ENCODE data around the gene P2RX5. TPM values are rescaled to one million over a fixed set of nuclear protein-coding genes. Genes with fewer than 3 reads are reported as not detected.

Gene P2RX5
- total and polyA plus RNA-seq, 10 of the 15 experiments (the other 5 are each of a cell fraction or from before 2014, with no cell fraction given) = 6.9 to 28.8 (median 19.5) TPM

DNA sequence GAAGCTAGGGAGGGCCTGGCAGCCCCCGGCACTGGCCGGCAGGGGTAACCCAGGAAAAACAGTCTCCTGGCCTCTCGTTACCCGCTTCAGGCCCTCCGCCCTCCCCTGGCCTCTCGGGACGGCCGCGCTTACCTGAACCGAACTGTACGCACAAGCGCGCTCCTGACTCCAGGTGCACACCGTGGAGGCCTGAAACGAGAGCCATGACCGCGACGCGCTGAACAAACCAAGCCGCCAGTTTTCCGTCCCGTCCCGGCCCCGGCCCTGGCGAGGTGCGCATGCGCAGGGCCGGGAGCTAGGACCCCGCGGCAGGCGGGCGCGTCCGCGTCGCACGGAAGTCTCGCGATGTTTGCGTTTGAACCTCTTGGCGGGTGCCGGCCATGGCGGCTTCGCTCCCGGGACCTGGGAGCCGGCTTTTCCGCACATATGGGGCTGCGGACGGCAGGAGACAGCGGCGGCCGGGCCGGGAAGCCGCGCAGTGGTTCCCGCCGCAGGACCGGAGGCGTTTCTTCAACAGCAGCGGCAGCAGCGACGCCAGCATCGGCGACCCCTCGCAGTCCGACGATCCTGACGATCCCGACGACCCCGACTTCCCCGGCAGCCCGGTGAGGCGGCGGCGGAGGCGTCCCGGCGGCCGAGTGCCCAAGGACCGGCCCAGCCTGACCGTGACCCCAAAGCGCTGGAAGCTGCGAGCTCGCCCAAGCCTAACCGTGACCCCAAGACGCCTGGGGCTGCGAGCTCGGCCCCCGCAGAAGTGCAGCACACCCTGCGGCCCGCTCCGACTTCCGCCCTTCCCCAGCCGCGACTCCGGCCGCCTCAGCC is 27.8 kb upstream of the P2RX5 start, which contains the start of gene HASPIN (continued):
- TF ChIP-seq TCF12 (IDR thresholded peaks at IDR 0.05; ENCODE audit: low read depth, low read length) = peak; percentile 38; the same call in 1 of the 2 replicates
- TF ChIP-seq RB1 (IDR thresholded peaks at IDR 0.05; ENCODE audit: borderline replicate concordance) = peak; percentile 90
- TF ChIP-seq, protein P1, sequence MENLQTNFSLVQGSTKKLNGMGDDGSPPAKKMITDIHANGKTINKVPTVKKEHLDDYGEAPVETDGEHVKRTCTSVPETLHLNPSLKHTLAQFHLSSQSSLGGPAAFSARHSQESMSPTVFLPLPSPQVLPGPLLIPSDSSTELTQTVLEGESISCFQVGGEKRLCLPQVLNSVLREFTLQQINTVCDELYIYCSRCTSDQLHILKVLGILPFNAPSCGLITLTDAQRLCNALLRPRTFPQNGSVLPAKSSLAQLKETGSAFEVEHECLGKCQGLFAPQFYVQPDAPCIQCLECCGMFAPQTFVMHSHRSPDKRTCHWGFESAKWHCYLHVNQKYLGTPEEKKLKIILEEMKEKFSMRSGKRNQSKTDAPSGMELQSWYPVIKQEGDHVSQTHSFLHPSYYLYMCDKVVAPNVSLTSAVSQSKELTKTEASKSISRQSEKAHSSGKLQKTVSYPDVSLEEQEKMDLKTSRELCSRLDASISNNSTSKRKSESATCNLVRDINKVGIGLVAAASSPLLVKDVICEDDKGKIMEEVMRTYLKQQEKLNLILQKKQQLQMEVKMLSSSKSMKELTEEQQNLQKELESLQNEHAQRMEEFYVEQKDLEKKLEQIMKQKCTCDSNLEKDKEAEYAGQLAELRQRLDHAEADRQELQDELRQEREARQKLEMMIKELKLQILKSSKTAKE (IDR thresholded peaks at IDR 0.05; ENCODE audit: low read depth, poor library complexity, severe bottlenecking) = no peak
- TF ChIP-seq BRCA1 (IDR thresholded peaks at IDR 0.05; ENCODE audit: low read depth, low read length) = peak; percentile 89
- TF ChIP-seq MXI1 (IDR thresholded peaks at IDR 0.05; ENCODE audit: low read depth, low read length) = peak; percentile 93
- TF ChIP-seq, protein P2, sequence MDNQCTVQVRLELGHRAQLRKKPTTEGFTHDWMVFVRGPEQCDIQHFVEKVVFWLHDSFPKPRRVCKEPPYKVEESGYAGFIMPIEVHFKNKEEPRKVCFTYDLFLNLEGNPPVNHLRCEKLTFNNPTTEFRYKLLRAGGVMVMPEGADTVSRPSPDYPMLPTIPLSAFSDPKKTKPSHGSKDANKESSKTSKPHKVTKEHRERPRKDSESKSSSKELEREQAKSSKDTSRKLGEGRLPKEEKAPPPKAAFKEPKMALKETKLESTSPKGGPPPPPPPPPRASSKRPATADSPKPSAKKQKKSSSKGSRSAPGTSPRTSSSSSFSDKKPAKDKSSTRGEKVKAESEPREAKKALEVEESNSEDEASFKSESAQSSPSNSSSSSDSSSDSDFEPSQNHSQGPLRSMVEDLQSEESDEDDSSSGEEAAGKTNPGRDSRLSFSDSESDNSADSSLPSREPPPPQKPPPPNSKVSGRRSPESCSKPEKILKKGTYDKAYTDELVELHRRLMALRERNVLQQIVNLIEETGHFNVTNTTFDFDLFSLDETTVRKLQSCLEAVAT (IDR thresholded peaks at IDR 0.05) = peak; percentile 78; the same call in 1 of the 2 replicates
- peak; percentile 100 for TF ChIP-seq CHD2 (IDR thresholded peaks at IDR 0.05; ENCODE audit: borderline replicate concordance, low read depth, low read length)
- peak; percentile 29; the same call in 1 of the 2 replicates for TF ChIP-seq PKNOX1 (IDR thresholded peaks at IDR 0.05)
- TF ChIP-seq SRF (IDR thresholded peaks at IDR 0.05; ENCODE audit: low read depth in 2 of 2, low read length in 2 of 2) = 0 out of 4 replicates have a peak, but pooled peaks of 1 of the 2 experiments have one; percentile 20
- TF ChIP-seq, protein P3, sequence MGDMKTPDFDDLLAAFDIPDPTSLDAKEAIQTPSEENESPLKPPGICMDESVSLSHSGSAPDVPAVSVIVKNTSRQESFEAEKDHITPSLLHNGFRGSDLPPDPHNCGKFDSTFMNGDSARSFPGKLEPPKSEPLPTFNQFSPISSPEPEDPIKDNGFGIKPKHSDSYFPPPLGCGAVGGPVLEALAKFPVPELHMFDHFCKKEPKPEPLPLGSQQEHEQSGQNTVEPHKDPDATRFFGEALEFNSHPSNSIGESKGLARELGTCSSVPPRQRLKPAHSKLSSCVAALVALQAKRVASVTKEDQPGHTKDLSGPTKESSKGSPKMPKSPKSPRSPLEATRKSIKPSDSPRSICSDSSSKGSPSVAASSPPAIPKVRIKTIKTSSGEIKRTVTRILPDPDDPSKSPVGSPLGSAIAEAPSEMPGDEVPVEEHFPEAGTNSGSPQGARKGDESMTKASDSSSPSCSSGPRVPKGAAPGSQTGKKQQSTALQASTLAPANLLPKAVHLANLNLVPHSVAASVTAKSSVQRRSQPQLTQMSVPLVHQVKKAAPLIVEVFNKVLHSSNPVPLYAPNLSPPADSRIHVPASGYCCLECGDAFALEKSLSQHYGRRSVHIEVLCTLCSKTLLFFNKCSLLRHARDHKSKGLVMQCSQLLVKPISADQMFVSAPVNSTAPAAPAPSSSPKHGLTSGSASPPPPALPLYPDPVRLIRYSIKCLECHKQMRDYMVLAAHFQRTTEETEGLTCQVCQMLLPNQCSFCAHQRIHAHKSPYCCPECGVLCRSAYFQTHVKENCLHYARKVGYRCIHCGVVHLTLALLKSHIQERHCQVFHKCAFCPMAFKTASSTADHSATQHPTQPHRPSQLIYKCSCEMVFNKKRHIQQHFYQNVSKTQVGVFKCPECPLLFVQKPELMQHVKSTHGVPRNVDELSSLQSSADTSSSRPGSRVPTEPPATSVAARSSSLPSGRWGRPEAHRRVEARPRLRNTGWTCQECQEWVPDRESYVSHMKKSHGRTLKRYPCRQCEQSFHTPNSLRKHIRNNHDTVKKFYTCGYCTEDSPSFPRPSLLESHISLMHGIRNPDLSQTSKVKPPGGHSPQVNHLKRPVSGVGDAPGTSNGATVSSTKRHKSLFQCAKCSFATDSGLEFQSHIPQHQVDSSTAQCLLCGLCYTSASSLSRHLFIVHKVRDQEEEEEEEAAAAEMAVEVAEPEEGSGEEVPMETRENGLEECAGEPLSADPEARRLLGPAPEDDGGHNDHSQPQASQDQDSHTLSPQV (IDR thresholded peaks at IDR 0.05) = no peak
- TF ChIP-seq PBX3 (IDR thresholded peaks at IDR 0.05; ENCODE audit: insufficient replicate concordance, low read depth, low read length) = no peak
- no peak for TF ChIP-seq BCLAF1 (IDR thresholded peaks at IDR 0.05)
